A549 (cell line): ENCODE results near the gene ARID1B.

Source experiments
- RCOR1 ChIP-seq: fragments of 150-350 bp; IDR thresholded peaks from 2 replicates; pipeline ENCODE4 v1.6.1; 2014; ENCODE audit warnings: antibody characterized with exemption, low read length, low read depth
- TF ChIP-seq, protein P1 (sequence below): fragments of 450-650 bp; IDR thresholded peaks from 2 replicates; pipeline ENCODE4 v1.6.1; 2014; ENCODE audit warnings: antibody characterized with exemption
- TF ChIP-seq, protein P2 (sequence below): IDR thresholded peaks from 2 replicates; pipeline ENCODE4 v1.6.1; 2012

DNA sequence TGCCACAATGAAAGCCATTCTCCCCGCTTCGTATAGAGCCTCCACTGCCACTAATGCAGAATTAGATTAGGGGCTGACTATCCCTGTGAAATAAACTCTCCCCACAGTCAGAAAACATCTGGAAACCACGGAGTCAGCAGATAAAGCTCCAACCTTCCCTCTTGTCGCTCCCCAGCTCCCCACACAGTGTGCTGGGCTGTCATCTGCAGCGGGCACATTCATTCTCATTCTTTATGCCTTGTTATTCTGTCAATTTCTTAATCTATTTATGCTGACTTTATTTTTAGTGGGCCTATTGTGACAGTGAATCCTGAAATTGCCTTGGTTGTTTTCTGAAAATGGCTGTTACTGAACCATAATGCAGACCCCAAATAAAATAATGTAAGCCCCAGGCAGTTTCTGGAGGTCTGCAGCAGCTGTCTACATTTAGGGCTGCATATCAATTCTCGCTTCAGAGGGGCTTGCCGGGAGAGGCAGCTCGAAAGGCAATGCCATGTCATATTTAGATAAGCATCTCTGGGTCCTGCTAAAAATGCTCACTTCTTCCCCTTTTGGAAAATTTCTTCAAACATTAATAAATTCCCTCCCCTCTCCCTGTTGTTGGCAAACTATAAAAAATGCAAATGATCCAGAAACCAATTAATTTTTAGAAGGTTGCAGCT, 474.5 kb downstream of the ARID1B start:
- TF ChIP-seq RCOR1, result no peak
- TF ChIP-seq, protein P1, sequence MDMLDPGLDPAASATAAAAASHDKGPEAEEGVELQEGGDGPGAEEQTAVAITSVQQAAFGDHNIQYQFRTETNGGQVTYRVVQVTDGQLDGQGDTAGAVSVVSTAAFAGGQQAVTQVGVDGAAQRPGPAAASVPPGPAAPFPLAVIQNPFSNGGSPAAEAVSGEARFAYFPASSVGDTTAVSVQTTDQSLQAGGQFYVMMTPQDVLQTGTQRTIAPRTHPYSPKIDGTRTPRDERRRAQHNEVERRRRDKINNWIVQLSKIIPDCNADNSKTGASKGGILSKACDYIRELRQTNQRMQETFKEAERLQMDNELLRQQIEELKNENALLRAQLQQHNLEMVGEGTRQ, result no peak
- TF ChIP-seq, protein P2, sequence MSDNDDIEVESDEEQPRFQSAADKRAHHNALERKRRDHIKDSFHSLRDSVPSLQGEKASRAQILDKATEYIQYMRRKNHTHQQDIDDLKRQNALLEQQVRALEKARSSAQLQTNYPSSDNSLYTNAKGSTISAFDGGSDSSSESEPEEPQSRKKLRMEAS, result no peak
